Stimulated activated CD8-positive, alpha-beta memory T cell treated with anti-CD3 and anti-CD28 coated beads, Interleukin-12 subunit alpha, Interleukin-12 subunit beta, amount 100 ng/mL, for 24 hours (primary cell): ENCODE measurements around the gene GUCY2C.

Source experiments
- DNase-seq: peaks from one replicate; pipeline ENCODE4 v3.0.0-alpha.2; 2020; ENCODE audit errors: extremely low read depth

Gene GUCY2C

GRCh38 chr12:14621826-14622225 lies 74.6 kb downstream of the GUCY2C start:
- DNase-seq, result no peak

GRCh38 chr12:14619741-14620501 lies 76.5 kb downstream of the GUCY2C start:
- DNase-seq, result no peak

GRCh38 chr12:14618983-14619382 lies 77.4 kb downstream of the GUCY2C start:
- no peak for DNase-seq

- DNase-seq, result no peak
These were observed 81.7 kb downstream of the GUCY2C start for GRCh38 chr12:14614704-14615121.

- DNase-seq, result no peak
These were observed 82.7 kb downstream of the GUCY2C start for GRCh38 chr12:14613718-14614117.

GRCh38 chr12:14612898-14613445 lies 83.4 kb downstream of the GUCY2C start:
- no peak for DNase-seq

- DNase-seq, result no peak
These were observed 84.1 kb downstream of the GUCY2C start for GRCh38 chr12:14612250-14612649.

GRCh38 chr12:14611640-14612203 lies 84.7 kb downstream of the GUCY2C start:
- no peak for DNase-seq

- no peak for DNase-seq
These were observed 88.8 kb downstream of the GUCY2C start for GRCh38 chr12:14607568-14607967.

GRCh38 chr12:14605401-14605989 lies 90.9 kb downstream of the GUCY2C start:
- DNase-seq, result no peak

- no peak for DNase-seq
These were observed 94.5 kb downstream of the GUCY2C start for GRCh38 chr12:14601692-14602478.

- no peak for DNase-seq
These were observed 98.9 kb downstream of the GUCY2C start for GRCh38 chr12:14597480-14597879.

- DNase-seq, result no peak
These were observed 104.7 kb downstream of the GUCY2C start for GRCh38 chr12:14591719-14592118.

- no peak for DNase-seq
These were observed 107.0 kb downstream of the GUCY2C start for GRCh38 chr12:14589169-14590004.

- no peak for DNase-seq
These were observed 107.8 kb downstream of the GUCY2C start for GRCh38 chr12:14588571-14588970.

- no peak for DNase-seq
These were observed 117.8 kb downstream of the GUCY2C start for GRCh38 chr12:14578646-14579045.

GRCh38 chr12:14577344-14577743 lies 119.1 kb downstream of the GUCY2C start:
- no peak for DNase-seq

- no peak for DNase-seq
These were observed 119.5 kb downstream of the GUCY2C start for GRCh38 chr12:14576896-14577295.

- DNase-seq, result no peak
These were observed 120.8 kb downstream of the GUCY2C start for GRCh38 chr12:14575585-14575984.

- no peak for DNase-seq
These were observed 123.3 kb downstream of the GUCY2C start for GRCh38 chr12:14573118-14573517.

- no peak for DNase-seq
These were observed 124.0 kb downstream of the GUCY2C start for GRCh38 chr12:14572401-14572800.
